Measurements from ENCODE around the gene DGKI. TPM values are rescaled to one million over a fixed set of nuclear protein-coding genes. Genes with fewer than 3 reads are reported as not detected.
A peak's percentile ranks its signal among the peaks of the same experiment; 100 is the strongest.

The DGKI gene
- polyA plus RNA-seq (ENCODE audit: insufficient read length), result 0.68 TPM

DNA sequence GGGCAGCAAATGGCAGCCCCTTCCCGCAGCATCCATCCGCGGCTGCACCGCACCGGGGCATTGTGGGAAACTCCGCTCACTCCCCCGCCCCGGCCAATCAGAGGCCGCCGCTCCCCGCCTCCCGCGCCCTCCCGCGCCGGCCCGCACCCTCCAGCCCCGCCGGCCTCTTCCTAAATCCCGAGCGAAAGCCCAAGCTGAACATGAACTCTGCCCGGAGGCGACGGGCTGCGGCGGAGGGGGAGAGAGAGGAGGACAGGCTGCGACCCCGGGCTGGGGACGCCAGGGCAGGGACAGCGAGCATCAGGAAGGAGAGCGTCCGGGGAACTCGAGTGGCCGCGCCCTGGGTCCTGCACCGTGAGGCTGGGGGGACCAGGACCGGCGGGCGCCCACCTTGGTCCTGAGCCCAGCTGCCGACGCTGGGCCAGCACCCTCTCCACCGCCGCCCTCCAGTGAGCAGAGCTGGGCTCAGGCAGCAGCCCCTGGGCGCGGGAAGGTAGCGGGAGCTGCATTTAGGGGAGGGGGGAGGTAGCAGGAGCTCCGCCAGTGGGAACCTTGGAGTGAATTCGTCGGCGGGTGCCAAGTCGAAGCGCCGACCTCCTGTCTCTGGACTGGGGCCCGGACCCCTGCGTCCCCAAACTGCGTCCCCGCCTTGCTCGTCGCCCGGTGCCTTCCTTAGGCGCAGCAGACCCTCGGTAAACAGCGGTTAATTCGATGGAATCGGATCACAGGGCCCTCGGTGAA lies at the start of gene DGKI:
DGKI (minus strand) TSS at position 148 of the 741 bp plus-strand sequence.
- no peak for DNase-seq (ENCODE audit: low read depth)

DNA sequence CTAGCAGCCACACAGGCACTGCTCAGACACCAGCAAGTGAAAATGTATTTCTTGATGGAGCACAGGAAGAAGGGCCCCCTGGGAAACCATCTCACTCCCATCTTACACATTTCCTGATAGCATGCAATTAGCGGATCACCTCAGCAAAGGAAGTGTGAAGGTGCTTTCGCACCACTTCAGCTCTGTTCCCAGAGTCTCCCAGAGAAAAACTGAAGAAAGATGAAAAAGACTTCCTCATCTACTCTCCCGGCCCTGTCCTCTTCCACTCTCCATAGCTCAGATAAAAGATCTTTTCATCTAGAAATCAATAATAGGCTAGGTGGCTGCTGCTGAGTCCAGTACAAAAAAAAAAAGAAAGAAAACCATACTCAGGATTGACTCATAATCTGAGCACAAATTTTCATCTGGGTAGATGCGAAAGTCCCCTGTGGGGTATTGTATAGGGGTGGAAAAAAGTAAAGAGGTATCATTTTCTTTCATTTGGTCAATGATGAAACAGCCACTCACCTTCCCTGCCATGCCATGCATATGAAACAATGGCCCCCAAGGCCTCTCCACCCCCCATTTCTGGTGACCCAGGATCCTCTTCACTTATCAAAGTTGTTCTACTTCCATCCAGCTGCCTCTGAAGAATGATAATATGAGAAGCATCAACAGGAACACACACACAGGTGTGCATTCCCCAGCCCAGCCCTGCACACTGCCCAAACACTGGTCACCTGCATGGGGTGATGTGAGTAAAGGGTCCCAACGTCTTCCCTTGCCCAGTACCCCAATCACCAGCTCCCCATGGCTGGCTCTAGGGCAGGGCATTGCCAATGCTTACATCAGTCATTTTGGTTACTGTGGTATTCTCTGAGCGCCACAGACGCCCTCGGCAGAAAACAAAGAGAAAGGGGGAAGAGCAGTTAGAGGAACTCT lies 48.8 kb upstream of the DGKI start:
- DNase-seq (ENCODE audit: low read depth), result no peak

DNA sequence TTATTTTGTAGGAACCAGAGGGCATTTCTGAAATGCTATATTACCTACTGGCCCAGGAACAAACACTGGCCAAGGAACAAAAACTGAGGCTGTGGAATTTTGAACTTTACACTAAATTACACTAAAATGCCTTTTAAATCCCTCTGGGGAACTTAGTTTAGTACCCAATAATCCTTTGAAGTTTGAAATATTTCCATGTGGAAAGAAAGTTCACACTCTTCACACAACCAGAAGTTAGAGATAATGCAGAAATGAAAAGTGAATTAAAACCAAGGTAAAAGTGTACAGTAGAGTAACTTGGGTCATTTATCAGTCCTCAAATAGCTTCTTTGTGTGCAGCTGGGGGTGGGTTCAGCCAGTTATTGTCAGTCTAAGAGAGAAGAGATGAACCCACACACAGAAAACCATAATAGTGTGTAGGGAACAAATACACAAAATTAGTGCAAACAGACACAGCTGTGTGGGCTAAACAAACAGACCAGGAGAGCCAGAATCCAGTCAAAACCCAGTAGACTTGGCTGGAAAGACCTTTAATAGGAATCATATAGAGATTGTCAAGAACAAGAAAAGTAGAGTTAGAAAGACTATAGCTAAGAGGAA lies 46.5 kb upstream of the DGKI start:
- no peak for DNase-seq (ENCODE audit: low read depth)

DNA sequence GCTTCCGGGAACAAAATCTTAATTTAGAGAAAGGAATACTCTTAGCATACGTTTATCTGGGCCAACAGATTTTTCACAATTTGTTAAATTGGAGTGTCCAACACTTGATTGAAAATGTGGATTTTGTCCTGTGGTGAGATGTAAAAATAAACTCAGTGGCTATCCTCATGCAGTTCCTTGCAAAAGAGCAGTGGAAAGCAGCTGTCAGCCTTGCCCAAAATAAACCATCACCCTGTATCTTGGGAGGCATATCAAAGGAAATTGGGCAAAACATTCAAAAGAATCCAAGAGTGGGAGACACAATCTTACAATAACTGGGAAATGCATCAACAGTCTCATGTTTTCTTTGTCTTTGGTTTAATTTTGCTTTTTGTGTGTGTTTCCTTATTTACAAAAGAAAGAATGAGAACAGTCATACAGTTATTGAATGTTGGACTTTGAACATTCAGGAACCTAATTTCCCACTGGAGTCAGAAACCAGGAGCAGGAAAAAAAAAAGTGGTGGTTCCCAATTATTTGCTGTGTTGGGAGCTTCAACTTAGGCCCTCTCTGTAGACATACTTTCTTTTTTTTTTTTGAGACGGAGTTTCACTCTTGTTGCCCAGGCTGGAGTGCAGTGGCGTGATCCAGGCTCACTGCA lies 44.4 kb upstream of the DGKI start:
- DNase-seq (ENCODE audit: low read depth), result no peak

DNA sequence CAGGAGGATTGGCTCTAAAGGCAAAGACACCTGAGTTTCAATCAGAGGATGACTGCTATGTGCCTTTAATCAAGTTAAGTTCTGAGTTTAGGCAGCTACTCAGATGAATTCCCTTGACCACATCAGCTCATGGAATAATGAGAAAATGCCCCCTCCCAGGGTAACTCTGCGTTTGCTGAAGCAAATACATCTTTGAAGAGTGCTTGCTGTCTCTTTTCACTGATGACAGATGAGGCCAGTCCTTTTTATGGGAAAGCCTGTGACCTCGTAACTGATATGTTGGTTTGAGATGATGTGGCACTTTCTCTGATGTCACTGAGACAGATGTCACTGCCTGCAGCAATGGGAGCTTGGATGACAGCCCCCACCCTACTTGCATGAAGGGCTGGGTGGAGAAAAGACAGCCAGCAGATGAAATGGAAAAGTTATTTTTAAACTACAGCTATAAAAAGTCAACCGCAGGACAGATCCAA lies 43.7 kb upstream of the DGKI start:
- DNase-seq (ENCODE audit: low read depth), result no peak

DNA sequence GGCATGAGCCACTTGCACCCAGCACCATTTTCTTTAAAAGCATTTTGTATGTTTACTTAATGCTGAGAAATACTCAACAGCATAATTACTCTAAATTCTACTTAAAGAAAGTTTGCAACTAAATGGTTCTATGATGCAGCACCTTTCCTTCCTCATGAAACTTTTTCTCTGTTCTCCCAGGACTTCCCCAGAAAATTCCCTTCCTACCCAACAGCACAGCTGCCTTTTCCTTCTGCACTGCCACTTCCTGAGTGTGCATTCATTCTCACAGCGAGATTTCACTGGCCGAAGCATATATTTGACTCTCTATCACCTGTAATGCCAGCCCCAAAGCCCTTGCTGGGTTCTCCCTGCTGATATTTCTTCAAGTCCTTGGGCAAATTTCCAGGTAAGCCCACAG lies 41.5 kb upstream of the DGKI start:
- DNase-seq (ENCODE audit: low read depth), result no peak

DNA sequence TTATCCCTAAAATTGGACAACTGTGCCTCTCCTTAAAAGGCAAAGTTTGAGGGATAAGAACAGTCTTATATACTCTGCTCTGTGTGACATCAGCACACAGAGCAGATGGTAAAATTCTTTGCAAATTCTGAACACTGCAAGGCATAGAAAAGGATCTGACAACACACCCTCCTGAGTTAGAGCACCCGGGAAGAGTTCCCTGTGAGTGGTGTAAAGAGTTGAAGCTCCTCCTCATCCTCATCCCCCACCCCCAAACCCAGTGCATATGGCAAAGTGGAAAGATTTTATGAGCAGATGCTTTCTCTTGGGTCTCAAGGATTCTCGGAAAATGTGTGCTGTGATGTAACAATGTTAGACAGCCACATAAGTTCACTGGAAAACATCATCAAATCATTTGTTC lies 40.0 kb upstream of the DGKI start:
- DNase-seq (ENCODE audit: low read depth), result peak; percentile 50

DNA sequence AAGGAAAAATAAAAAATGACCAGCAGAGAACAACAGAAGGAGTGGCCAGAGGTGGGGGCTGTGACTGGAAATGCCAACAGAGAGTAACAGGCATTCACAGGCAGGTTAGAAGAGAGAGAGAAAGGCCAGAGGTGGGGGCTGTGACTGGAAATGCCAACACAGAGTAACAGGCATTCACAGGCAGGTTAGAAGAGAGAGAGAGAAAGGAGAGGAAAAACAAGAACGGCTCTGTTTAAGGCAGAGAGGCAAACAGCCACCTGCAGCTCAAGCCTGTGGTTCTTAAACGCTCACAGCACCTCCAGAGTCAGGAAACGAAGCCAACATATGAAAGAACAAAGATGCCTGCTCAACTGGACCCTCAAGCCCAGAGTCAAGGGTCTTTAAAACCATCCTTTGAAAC lies 39.5 kb upstream of the DGKI start:
- DNase-seq (ENCODE audit: low read depth), result no peak

DNA sequence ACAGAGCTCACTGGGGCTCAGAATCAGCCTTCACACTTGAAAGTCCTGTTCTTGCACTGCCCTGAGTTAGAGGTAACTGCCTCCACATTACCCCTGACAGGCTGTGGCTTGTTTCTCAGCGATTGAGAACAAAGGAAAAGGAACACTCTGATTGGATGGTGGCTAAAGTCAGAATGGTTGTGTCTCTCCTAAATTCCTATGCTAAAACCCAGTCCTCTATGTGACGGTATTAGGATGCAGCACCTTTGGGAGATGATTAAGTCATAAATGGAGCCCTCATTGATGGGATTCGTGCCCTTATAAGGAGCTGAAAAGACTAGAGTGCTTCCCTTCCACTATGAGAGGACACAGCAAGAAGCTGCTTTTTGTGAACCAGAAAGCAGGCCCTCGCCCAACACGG lies 38.9 kb upstream of the DGKI start:
- DNase-seq (ENCODE audit: low read depth), result no peak

DNA sequence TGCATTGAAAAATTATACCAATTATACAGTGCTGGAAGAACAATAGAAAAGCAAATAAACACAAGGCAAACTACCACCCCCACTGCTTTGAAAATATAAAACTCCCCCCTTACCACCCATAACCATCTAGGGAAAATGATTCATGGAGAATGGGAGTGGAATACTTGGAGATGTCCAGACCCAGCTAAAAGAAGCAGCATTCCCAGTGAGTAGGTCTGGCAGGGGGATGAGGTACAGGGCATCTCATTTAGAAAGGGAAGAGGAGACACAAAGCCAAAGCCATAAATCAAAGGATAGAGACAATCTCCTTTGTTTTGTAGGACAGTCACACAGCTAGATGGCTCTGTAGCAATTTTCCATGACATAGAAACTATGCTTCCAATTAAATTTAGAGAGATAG lies 36.0 kb upstream of the DGKI start:
- DNase-seq (ENCODE audit: low read depth), result no peak

DNA sequence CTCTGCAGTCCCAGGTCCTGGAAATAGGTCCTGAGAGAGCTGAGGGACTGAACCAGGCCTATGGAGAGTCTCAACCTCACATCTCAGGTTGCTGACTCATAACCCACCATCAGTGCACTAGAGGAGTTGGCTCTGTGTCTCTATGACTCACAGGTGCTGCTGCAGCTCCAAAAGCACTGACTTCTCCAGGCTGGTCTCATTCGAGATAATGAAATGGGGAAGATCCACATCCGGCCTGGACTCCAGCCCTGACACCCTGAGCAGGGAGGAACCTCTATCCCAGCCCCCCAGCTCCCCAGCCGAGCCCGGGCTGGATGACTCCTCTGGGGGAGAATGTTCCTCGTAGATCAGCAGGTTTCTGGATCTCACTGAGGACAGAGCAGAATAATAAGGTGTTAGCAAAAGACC lies 35.5 kb upstream of the DGKI start:
- no peak for DNase-seq (ENCODE audit: low read depth)

DNA sequence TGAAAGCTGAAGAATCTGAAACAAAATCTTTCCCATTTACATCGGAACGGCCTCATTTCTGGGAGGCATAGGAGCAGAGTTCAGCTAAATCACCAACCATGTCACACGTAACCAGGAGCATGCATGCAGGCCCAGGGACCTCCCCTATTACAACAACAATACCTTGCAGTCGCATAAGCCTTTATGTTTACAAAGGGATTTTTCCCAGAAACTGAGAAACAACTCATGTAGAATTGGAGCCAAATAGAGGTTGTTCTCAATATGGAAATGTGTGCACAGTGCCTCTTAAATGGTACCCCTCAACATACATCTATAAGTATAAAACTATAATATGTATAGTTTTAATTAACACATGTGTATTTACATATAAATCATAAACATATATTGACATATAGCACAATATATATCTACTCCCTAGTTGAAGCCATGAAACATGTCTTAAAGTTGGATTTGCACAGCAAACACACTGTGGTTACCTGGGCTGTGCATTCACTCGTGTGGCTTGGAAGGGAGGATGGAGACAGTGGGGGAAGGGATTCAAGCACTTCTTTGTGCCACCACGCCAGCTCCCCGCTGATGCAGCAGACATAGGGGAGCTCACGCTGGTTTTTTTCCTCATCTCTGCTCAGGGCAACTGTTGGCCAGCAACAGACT lies 35.0 kb upstream of the DGKI start:
- DNase-seq (ENCODE audit: low read depth), result no peak

DNA sequence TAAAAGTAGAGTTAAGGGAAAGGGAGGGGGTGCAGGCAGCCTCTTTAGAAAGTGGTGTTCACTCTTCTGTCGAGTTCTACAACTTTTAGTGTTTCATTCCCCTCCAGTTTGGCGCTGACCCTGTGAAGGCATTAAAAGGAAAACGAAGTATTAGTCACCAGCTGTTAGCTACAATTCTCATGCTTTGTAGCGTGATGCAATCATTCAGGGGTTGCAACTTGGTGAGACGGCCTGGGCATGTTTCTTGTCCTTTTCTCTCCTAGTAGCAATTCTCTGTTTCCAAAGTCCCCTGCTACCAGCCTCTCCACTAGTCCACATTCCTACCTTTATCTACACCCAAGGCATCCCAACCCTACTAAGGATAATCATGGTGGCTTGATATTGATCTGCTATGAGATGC lies 33.7 kb upstream of the DGKI start:
- no peak for DNase-seq (ENCODE audit: low read depth)

DNA sequence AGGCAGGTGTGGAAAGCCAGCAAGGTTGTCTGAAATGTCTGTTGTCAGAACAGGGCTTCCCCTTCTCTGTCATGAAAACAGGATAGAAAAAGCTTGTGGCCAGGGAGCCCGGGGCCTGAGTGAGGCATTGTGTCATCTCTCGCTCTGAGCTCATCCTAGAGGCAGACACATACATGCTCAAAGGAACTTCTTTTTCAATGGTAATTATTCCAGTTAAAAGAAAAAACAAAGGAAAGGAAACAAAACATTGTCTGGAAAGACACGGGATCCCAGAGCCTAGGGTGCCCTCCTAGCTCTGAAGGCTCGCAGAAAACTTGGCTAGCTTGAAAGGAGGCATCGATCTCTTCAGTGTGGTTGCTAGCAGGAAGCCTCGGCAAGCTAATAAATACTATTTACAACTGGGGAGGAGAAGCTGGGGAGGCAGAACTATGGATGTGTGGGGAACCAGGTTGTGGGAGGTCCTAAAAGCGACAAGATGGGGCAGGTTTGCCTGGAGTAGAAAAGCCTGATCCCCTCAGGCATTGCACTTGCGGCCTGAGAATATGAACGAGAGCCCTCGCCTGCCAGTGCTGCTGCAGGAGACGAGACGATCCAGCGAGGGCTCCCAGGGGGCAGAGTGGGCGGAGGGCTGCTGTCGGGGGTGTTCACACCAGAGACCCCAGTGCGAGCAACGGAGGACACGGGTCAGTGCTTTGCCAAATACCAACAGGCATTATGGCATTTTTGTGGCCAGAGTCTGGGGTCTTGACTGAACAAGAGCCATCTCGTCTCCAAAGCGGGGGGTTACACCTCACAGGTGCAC lies 32.8 kb upstream of the DGKI start:
- no peak for DNase-seq (ENCODE audit: low read depth)

DNA sequence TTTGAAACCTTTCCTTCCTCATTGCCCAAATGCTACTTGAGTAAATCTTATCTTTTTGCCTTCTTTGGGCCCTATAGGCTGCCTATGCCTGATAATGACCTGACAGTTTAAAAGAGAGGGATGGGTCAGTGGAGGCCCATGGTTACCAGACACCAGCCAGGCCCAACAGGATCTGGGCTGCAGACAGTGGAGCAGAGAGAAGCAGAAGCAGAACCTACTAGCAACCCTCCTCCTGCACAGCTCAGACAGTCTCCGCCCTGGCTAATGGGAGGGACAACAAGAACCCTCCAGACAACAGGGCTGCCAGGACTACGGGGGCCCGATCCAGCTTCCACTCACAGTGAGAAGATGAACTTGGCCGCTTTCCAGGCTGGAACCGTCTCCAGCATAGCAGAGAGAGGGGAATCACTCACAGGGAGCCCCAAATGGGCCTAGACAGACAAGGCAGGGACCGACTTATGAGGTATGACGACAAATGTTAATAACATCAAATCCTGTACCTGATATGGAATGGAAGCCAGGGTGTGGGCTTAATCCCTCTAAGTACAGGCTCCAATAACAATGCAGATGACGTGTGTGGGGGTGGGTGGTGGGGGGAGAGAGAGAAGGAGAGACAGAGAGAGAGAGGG lies 31.7 kb upstream of the DGKI start:
- DNase-seq (ENCODE audit: low read depth), result peak; percentile 70

DNA sequence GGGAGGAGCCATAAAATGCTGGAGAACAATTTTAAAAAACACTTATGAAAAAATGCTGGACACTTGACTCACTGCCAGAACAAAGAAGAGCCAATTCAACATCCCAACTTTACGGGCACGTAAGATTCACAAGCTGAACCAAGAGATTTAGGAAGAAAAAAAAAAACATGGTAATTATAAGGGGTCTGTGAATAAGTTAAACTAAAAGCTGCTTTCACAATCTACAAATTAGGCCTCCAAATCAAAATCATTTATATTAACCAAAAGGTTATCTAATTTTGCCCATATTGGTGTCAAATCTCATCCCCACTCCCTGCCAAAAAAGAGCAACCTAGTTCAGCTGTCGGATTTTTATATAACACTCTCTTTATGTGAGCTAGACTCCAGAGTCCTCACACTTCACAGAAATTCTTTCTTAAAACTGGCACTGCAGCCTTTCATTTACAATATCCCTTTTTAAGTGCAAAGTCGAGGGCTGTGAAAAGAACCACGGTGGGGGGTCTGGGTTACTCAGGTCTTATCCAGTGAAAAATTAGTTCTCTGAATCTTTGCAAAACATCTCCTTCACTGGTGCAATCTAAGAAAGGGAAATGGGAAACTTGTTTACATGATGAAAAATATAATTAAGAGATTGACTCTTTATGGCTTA lies 30.4 kb upstream of the DGKI start:
- no peak for DNase-seq (ENCODE audit: low read depth)

DNA sequence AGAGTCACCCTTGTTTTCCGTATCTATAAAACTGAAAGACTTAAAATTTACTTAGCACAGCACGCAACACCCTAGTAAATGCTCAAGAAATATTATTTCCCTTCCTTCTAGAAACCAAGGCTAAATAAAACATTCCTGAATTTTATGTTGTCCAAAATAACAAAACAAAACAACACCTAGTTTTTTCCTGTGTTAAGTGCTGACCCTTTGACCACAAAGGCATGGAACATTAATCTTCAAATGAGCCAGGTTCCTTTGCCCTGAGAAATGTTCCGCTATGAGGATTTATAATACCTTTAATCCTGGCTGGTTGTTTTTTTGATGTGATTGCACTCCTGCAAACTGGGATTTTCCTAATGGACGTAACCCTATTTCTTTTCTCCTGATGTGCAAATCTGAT lies 29.0 kb upstream of the DGKI start:
- DNase-seq (ENCODE audit: low read depth), result no peak

DNA sequence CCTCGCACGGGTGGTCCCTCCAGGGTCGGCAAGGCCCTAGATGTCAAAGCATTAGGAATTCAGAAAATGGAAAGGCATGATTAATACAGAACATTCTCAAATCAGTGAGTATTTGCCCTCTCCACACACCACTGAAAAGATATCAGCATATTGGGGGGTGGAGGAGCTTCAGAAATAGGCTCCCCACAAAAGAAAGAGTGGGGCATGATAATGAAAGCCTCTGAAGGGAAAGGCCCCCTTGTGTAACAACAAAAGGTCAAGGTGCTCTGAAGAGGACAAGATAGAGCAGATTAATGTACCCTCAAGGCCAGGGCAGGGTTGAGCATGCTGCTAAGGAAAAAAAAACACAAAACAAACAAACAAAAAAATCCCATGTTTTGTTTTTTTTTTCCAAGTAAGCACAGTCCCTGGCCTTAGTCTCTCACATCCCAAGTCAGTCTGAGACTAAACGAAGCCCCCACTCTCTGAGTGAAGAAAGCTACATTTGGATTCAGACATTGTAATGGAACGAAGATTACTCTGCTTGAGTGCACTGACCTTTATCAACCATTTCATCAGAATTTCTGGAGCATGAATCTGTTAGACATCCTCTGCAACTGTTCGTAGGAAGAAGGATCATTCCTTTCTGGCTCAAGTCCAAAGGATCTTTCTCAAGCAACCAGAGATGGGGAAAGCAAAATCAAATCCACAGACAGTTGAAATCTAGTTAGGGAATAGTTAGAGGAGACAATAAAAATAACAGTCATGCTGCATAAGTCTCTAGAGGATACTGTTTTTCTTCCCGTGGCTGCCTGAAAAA lies 27.4 kb upstream of the DGKI start:
- peak; percentile 65 for DNase-seq (ENCODE audit: low read depth)

DNA sequence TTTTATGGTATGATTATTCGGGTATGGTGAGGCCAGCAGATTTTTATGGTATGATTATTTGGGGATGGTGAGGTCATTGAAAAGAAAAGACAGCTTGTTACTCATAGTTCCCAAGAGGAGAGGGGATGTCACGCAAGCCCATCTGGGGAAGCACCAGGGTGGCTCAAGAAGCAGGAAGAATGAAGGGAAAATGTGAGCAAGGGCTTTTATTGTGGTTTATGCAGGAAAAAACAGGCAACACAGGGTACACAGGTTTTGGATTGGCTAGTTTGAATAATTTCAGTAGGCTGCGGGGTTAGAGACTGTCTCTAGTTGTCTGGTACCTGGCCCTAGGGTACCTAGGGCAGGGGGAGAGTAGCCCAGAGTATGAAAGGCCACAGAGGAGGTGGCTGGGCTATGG lies 26.8 kb upstream of the DGKI start:
- DNase-seq (ENCODE audit: low read depth), result no peak

Data from forelimb muscle (tissue), 1 donor.